Psoas muscle (tissue), 8 donors: ENCODE measurements around the gene ANKRD42. TPM values are rescaled to one million over a fixed set of nuclear protein-coding genes. Genes with fewer than 3 reads are reported as not detected.

Source experiments
- ATAC-seq, 4 donors: fragments of 200-7000 bp; cut with Tn5 transposase; one replicate each; pipeline ENCODE4 v1.9.1; 2020; ENCODE audit warnings: moderate library complexity in 3 of 4, mild to moderate bottlenecking in 2 of 4
- DNase-seq, 2 donors: peaks; one replicate each; pipeline ENCODE4 v3.0.0-alpha.2; 2020
- H3K27ac ChIP-seq: fragments of 200-600 bp; one replicate; pipeline ENCODE4 v1.8.0; 2022
- H3K27me3 ChIP-seq, 3 donors: fragments of 200-600 bp in 1 of 3; one replicate each; pipeline versions ENCODE4 v1.6.1 to v1.8.0; 2013 to 2022; ENCODE audit warnings: low read length in 2 of 3, mild to moderate bottlenecking in 2 of 3, moderate library complexity in 1 of 3; ENCODE audit not compliant: insufficient read depth in 3 of 3
- H3K36me3 ChIP-seq, 2 donors: fragments of 200-600 bp in 1 of 2; one replicate each; pipeline versions ENCODE4 v1.6.1 to v1.8.0; 2013 to 2022; ENCODE audit warnings: low read depth in 1 of 2, mild to moderate bottlenecking in 1 of 2, moderate library complexity in 1 of 2; ENCODE audit not compliant: insufficient read depth in 1 of 2
- H3K4me1 ChIP-seq: fragments of 200-600 bp; one replicate; pipeline ENCODE4 v1.8.0; 2022
- H3K4me3 ChIP-seq: fragments of 200-600 bp; one replicate; pipeline ENCODE4 v1.8.0; 2022; ENCODE audit warnings: mild to moderate bottlenecking
- H3K9me3 ChIP-seq: fragments of 200-600 bp; one replicate; pipeline ENCODE4 v1.8.0; 2022
- CTCF ChIP-seq: fragments of 200-600 bp; IDR thresholded peaks from one replicate; pipeline ENCODE4 v1.8.0; 2022; ENCODE audit warnings: antibody characterized with exemption
- WGBS, 3 donors: extraction: QIAGEN DNeasy Blood & Tissue Kit; methylation state at CpG; one replicate each; pipeline versions ENCODE4 v1.1.6 to v1.1.7; 2013; 5-methylcytosine and 5-hydroxymethylcytosine counted together
- intact Hi-C, 2 donors: fragments of 100-400 bp; cut with DNase I; formaldehyde crosslinking; loops; one replicate each; pipeline versions ENCODE4 v1.11.0 to v1.14.2; 2022
- polyA plus RNA-seq, 3 donors: library from polyadenylated mRNA; stranded (reverse); fragments of 200-250 nt; gene quantifications; one replicate each; pipeline ENCODE4 v1.2.3, GENCODE V29; 2013
- total RNA-seq, 4 donors: library from RNA; stranded (reverse); fragmentation: NEBNext Ultra II Directional in 2 of 4; extraction: Animal tissue kit (Norgen Biotek cat#: 25700) in 2 of 4; gene quantifications; one replicate each; pipeline versions ENCODE4 v1.2.1 to v1.2.4, GENCODE V29; 2021 to 2023
- donor health status: healthy with polysubstance abuse.
- donor health status: DM: no; HTN: no; CAD: no; lungs with moderate emphysema.
- donor health status: Bipolar disorder and iron deficiency.
- donor health status: healthy.
- donor health status: DM: yes; HTN: yes; CAD: no.
- donor health status: DM: no; HTN: no; CAD: no.
- donor health status: DM: no; HTN: no; CAD: no.
- donor health status: DM: yes; HTN: yes; CAD: no.

ANKRD42 gene
- total and polyA plus RNA-seq, 7 donors = 1.6 to 9.1 (median 3.7) TPM

GRCh38 chr11:83220260-83220659 lies 26.7 kb downstream of the ANKRD42 start:
- WGBS, 3 donors = 75 to 84% (median 79%) methylated on average over 10 of the region's 10 CpGs
- Histone ChIP-seq H3K4me3 (no peak overlapping the region), H3K27me3 (no peaks in the 10 kb centered on the region), H3K27ac (no peak overlapping the region), H3K4me1 (no peaks in the 10 kb centered on the region), H3K36me3 (no peaks in the 10 kb centered on the region), H3K9me3 (no peaks in the 10 kb centered on the region)
- peak in 1 of 4 donors; percentile 44 for ATAC-seq
- DNase-seq = no peak
- intact Hi-C loops = no loop called here
- TF ChIP-seq CTCF = no peak

GRCh38 chr11:83221694-83222093 lies 28.2 kb downstream of the ANKRD42 start:
- no peaks in the 10 kb centered on the region for H3K4me1 ChIP-seq
- H3K36me3 ChIP-seq = no peaks in the 10 kb centered on the region
- no peak overlapping the region for H3K4me3 ChIP-seq
- TF ChIP-seq CTCF = no peak
- no peaks in the 10 kb centered on the region for H3K27me3 ChIP-seq
- H3K27ac ChIP-seq = no peak overlapping the region
- intact Hi-C loops = no loop called here
- ATAC-seq = no peak
- no peaks in the 10 kb centered on the region for H3K9me3 ChIP-seq
- no peak for DNase-seq

- 92 to 100% (median 98%) methylated on average over 1 of the region's 1 CpG for WGBS, 3 donors
- intact Hi-C loops = no loop called here
- no peak overlapping the region for H3K27ac ChIP-seq
- no peak for TF ChIP-seq CTCF
- no peaks in the 10 kb centered on the region for H3K4me1 ChIP-seq
- no peak for ATAC-seq
- H3K27me3 ChIP-seq = no peaks in the 10 kb centered on the region
- no peaks in the 10 kb centered on the region for H3K36me3 ChIP-seq
- no peak for DNase-seq
- H3K9me3 ChIP-seq = no peaks in the 10 kb centered on the region
- no peak overlapping the region for H3K4me3 ChIP-seq
Observed at GRCh38 chr11:83222499-83222898, 29.0 kb downstream of the ANKRD42 start.

GRCh38 chr11:83223457-83223856 lies 29.9 kb downstream of the ANKRD42 start:
- no peaks in the 10 kb centered on the region for H3K36me3 ChIP-seq
- TF ChIP-seq CTCF = no peak
- H3K4me3 ChIP-seq = no peak overlapping the region
- no peaks in the 10 kb centered on the region for H3K27me3 ChIP-seq
- no peaks in the 10 kb centered on the region for H3K4me1 ChIP-seq
- H3K27ac ChIP-seq = no peak overlapping the region
- ATAC-seq (no peak), DNase-seq (no peak)
- 92 to 96% (median 95%) methylated on average over 2 of the region's 2 CpGs for WGBS, 3 donors
- intact Hi-C loops = no loop called here
- no peaks in the 10 kb centered on the region for H3K9me3 ChIP-seq

- Histone ChIP-seq H3K4me1 (peaks cover 3% of the 10 kb centered on the region), H3K27ac (no peak overlapping the region), H3K4me3 (no peak overlapping the region), H3K36me3 (no peaks in the 10 kb centered on the region), H3K9me3 (no peaks in the 10 kb centered on the region), H3K27me3 (no peaks in the 10 kb centered on the region)
- 64 to 65% (median 64%) methylated on average over 1 of the region's 1 CpG for WGBS, 3 donors
- DNase-seq (no peak), ATAC-seq (no peak)
- intact Hi-C loops = loop anchor here in 1 of 2 donors (5.0 kb wide), 1 partner anchor 581 kb away; no protein-coding TSS in a partner anchor
- no peak for TF ChIP-seq CTCF
Observed at GRCh38 chr11:83235825-83236224, 42.3 kb downstream of the ANKRD42 start.
